Measurements from ENCODE around the gene INCA1.

Gene INCA1

GRCh38 chr17:4969551-4970173 lies 27.7 kb downstream of the INCA1 start:
- no peak for DNase-seq

GRCh38 chr17:4969047-4969550 lies 28.2 kb downstream of the INCA1 start:
- DNase-seq: no peak

- DNase-seq: no peak
These were observed 28.8 kb downstream of the INCA1 start for GRCh38 chr17:4968486-4969046.

GRCh38 chr17:4967539-4968485 lies 29.5 kb downstream of the INCA1 start, which contains the start of gene SPAG7:
Gene SPAG7 (minus strand): TSS chr17:4967817. CDS start chr17:4967804, 13 bp downstream.
- DNase-seq: peak; percentile 78

- DNase-seq: peak; percentile 82
These were observed 30.3 kb downstream of the INCA1 start for GRCh38 chr17:4966844-4967538.

GRCh38 chr17:4965311-4965986 lies 31.9 kb downstream of the INCA1 start:
- DNase-seq: no peak

GRCh38 chr17:4960279-4960922 lies 36.9 kb downstream of the INCA1 start:
- DNase-seq: no peak

- DNase-seq: no peak
These were observed 37.9 kb downstream of the INCA1 start for GRCh38 chr17:4959261-4959965.

GRCh38 chr17:4958102-4958501 lies 39.2 kb downstream of the INCA1 start:
- DNase-seq: no peak

GRCh38 chr17:4956493-4957061 lies 40.7 kb downstream of the INCA1 start:
- no peak for DNase-seq

- DNase-seq: no peak
These were observed 42.2 kb downstream of the INCA1 start for GRCh38 chr17:4955091-4955490.

GRCh38 chr17:4953451-4953961 lies 43.8 kb downstream of the INCA1 start:
- DNase-seq: no peak

- DNase-seq: no peak
These were observed 45.8 kb downstream of the INCA1 start for GRCh38 chr17:4951486-4951885.

- DNase-seq: no peak
These were observed 46.5 kb downstream of the INCA1 start, which contains the start of gene ENO3 for GRCh38 chr17:4950746-4951204. Gene ENO3 (plus strand): TSS chr17:4951119. CDS start chr17:4951830, 711 bp downstream.

- peak; percentile 70 for DNase-seq
These were observed 47.1 kb downstream of the INCA1 start for GRCh38 chr17:4950075-4950745.

- peak; percentile 70 for DNase-seq
These were observed 47.8 kb downstream of the INCA1 start for GRCh38 chr17:4949321-4950074.

- peak; percentile 59 for DNase-seq
These were observed 48.4 kb downstream of the INCA1 start for GRCh38 chr17:4948931-4949320.

GRCh38 chr17:4948166-4948930 lies 49.0 kb downstream of the INCA1 start, which contains the start of gene PFN1:
Gene PFN1 (minus strand): TSS chr17:4948530. CDS start chr17:4948394, 136 bp downstream.
- DNase-seq: peak; percentile 62

All from activated gamma-delta T cell (primary cell).